ENCODE data around the gene LBP. TPM values are rescaled to one million over a fixed set of nuclear protein-coding genes. Genes with fewer than 3 reads are reported as not detected.

LBP gene
- total RNA-seq, 4 donors from 2014 or later, result 0.45 to 3.4 (median 2.3) TPM

DNA sequence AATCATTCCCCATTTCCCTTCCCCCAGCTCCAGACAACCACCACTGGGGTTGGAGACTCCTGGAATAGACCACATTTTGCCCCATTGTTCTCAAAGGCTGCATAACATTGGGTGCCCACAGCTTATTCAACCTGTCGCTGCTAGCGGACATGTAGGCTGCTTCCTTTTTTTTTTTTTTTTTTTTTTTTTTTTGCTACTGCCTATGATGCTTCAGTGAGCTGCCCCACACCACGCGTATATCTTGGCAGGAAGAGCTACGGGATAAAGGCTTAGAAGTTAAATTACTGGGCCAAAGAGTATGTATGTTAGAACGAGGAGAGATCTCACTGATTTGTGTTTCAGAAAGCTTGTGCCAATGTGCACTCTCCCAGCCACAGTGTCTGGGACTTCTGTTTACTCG, 7.0 kb downstream of the LBP start:
- 50 to 63% methylated on average over 7 of the region's 7 CpGs for WGBS, 2 donors
- no peak overlapping the region for H3K27ac ChIP-seq
- no peak for DNase-seq
- no peaks in the 10 kb centered on the region for H3K36me3 ChIP-seq
- no peaks in the 10 kb centered on the region for H3K9me3 ChIP-seq
- no peaks in the 10 kb centered on the region for H3K4me1 ChIP-seq
- H3K27me3 ChIP-seq, result no peaks in the 10 kb centered on the region
- TF ChIP-seq CTCF (IDR thresholded peaks at IDR 0.05) (no peak), POLR2A (IDR thresholded peaks at IDR 0.05) (no peak)
- no peak overlapping the region for H3K4me3 ChIP-seq (replicated peaks in 1 of 3)
- intact Hi-C loops (cut with DNase I), result no loop called here

- H3K9me3 ChIP-seq, result no peaks in the 10 kb centered on the region
- no peak for DNase-seq
- H3K4me3 ChIP-seq (replicated peaks in 1 of 3), result no peak overlapping the region
- TF ChIP-seq POLR2A (IDR thresholded peaks at IDR 0.05), result no peak
- TF ChIP-seq CTCF (IDR thresholded peaks at IDR 0.05), result no peak
- H3K36me3 ChIP-seq, result no peaks in the 10 kb centered on the region
- WGBS, 2 donors, result 86 to 87% methylated on average over 5 to 10 of the region's 10 CpGs
- H3K27ac ChIP-seq, result no peak overlapping the region
- H3K27me3 ChIP-seq, result no peaks in the 10 kb centered on the region
- no peaks in the 10 kb centered on the region for H3K4me1 ChIP-seq
- intact Hi-C loops (cut with DNase I), result no loop called here
Observed at GRCh38 chr20:38354227-38354626, 7.9 kb downstream of the LBP start.

DNA sequence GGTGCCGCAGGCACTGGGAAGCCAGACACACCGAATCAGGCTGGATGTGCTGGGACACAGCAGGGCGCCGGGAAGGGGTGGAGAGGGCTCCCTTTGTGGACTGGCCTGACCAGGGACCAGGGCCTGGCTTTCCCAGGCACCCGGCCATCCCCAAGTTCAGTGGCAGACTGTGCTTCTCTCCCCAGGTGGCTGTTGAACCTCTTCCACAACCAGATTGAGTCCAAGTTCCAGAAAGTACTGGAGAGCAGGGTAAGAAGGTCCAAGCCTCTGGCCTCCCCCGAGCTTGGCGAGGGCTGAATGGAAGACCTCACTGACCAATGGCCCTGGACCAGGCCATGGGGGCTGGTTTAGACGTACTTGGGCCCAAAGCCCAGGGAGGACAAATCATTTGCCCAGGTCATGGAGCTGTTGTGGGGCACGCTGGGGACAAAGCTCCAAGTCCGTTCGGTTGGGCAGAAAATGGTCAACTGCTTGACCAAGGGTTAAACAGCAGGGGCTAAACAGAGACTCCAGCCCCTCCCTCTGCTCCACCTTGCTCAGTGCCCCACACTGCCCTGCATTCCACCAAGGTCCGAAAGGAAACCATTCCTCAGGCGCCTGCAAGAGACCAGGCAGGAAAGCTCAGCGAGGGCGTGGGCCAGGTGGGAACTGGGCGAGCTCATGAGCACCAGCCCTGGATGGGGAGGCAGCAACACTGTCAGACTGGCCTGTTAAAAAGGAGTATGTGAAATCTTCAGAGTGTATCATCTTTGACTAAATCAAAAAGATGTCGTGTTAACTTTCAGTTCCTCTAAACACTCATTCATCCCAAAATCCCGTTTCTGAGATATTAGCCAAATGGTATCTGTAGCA, 9.1 kb downstream of the LBP start:
- WGBS, 2 donors, result 79 to 84% methylated on average over 8 to 18 of the region's 18 CpGs
- H3K36me3 ChIP-seq, result no peaks in the 10 kb centered on the region

GRCh38 chr20:38357653-38358207, 11.4 kb downstream of the LBP start:
- no peak for DNase-seq
- H3K4me3 ChIP-seq (replicated peaks in 1 of 3), result no peak overlapping the region
- H3K36me3 ChIP-seq, result no peaks in the 10 kb centered on the region
- 88 to 89% methylated on average over 7 of the region's 7 CpGs for WGBS, 2 donors
- H3K9me3 ChIP-seq, result no peaks in the 10 kb centered on the region
- intact Hi-C loops (cut with DNase I), result no loop called here
- no peak for TF ChIP-seq CTCF (IDR thresholded peaks at IDR 0.05)
- TF ChIP-seq POLR2A (IDR thresholded peaks at IDR 0.05), result no peak
- H3K4me1 ChIP-seq, result no peaks in the 10 kb centered on the region
- no peaks in the 10 kb centered on the region for H3K27me3 ChIP-seq
- H3K27ac ChIP-seq, result no peak overlapping the region

More for the DNA sequence above, 9.1 kb downstream of the LBP start:
- DNase-seq, result no peak
- intact Hi-C loops (cut with DNase I), result no loop called here
- no peak for TF ChIP-seq POLR2A (IDR thresholded peaks at IDR 0.05)
- no peak for TF ChIP-seq CTCF (IDR thresholded peaks at IDR 0.05)
- H3K4me3 ChIP-seq (replicated peaks in 1 of 3), result no peak overlapping the region
- no peaks in the 10 kb centered on the region for H3K4me1 ChIP-seq
- no peaks in the 10 kb centered on the region for H3K9me3 ChIP-seq
- no peaks in the 10 kb centered on the region for H3K27me3 ChIP-seq
- no peak overlapping the region for H3K27ac ChIP-seq

GRCh38 chr20:38358556-38358955, 12.3 kb downstream of the LBP start:
- Histone ChIP-seq H3K36me3 (no peaks in the 10 kb centered on the region), H3K27ac (no peak overlapping the region), H3K27me3 (no peaks in the 10 kb centered on the region), H3K9me3 (no peaks in the 10 kb centered on the region), H3K4me1 (no peaks in the 10 kb centered on the region), H3K4me3 (replicated peaks in 1 of 3) (no peak overlapping the region)
- no peak for DNase-seq
- intact Hi-C loops (cut with DNase I), result no loop called here
- WGBS, 2 donors, result 68 to 78% methylated on average over 7 of the region's 7 CpGs
- no peak for TF ChIP-seq POLR2A (IDR thresholded peaks at IDR 0.05)
- no peak for TF ChIP-seq CTCF (IDR thresholded peaks at IDR 0.05)
